Hepatocyte (in vitro differentiated cells): Measurements from ENCODE around the gene CLCA4.

Experiments used
- CTCF ChIP-seq: fragments of 200-600 bp; sonication (generic); IDR thresholded peaks from 2 replicates; pipeline ENCODE4 v1.5.1; 2016; ENCODE audit warnings: antibody characterized with exemption, mild to moderate bottlenecking; ENCODE audit not compliant: poor library complexity
- EZH2 ChIP-seq: fragments of 200-600 bp; sonication (generic); IDR thresholded peaks from 2 replicates; pipeline ENCODE4 v1.6.1; 2016; ENCODE audit warnings: antibody characterized with exemption, mild to moderate bottlenecking, borderline replicate concordance
- EZH2phosphoT487 ChIP-seq: fragments of 200-600 bp; sonication (generic); IDR thresholded peaks from one replicate; pipeline ENCODE4 v1.6.1; 2018; ENCODE audit warnings: antibody characterized with exemption, mild to moderate bottlenecking, low read depth, moderate library complexity; ENCODE audit not compliant: unreplicated experiment, severe bottlenecking

- peak; percentile 93 for TF ChIP-seq CTCF
- no peak for TF ChIP-seq EZH2
- no peak for TF ChIP-seq EZH2phosphoT487
These were observed 46.8 kb upstream of the CLCA4 start for GRCh38 chr1:86499987-86500593.
